HG02973 (cell line): Measurements from ENCODE around the gene HERC5.
"Not testable (repeated sequence)": the region's sequence is repeated elsewhere in the genome, so short reads cannot be mapped to it uniquely, and the experiment has no call there.

ENCODE experiments used
- ATAC-seq: cut with Tn5 transposase; IDR thresholded peaks from one replicate; pipeline ENCODE4 v1.9.1; 2021; ENCODE audit warnings: moderate library complexity; ENCODE audit not compliant: unreplicated experiment

HERC5 gene

DNA sequence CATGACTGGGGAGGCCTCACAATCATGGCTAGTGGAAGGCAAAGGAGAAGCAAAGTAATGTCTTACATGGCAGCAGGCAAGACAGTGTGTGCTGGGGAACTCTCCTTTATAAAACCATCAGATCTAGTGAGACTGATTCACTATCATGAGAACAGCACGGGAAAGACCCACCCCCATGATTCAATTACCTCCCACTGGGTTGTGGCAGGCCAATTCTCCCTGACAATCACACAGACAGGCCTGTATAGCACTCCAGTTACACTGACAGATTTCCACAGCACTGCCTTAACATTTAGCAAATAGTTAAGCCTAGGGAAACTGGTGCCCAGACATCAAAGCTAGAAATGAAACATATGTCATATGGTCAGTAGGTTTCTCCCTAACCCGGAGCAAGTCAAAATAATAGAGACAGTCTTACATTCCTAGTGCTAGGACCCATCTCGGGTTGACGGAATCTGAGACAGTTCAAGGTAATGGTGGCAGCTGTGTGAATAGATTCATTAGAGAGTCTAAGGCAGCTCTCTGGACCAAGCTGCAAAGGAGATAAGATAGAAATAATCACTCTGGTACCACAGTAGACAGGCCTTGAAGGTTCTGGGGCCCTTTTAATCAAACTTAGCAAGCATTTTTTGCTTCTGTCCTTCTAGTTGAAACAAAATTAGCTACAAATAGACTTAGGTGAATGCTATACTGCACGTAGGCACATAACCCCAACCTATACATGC is 9.4 kb upstream of the HERC5 start:
- ATAC-seq, result no peak

GRCh38 chr4:88448211-88448765 is 8.6 kb upstream of the HERC5 start:
- not testable (repeated sequence) for ATAC-seq

DNA sequence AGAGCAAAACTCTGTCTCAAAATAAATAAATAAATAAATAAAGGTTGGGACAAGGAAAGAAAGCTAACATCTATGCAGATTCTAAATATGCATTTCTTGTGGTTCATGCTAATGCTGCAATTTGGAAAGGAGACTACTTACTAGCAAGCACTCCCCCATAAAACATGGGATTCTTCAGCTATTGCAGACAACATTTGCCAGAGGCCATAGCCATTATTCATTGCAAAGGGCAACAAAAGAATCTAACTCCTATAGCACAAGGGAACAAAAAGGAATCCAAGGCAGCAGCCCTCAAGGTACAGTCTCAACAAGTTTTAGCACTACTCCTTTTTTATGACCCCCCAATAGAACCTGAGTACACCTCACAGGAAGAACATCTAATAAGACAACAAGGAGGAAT is 8.0 kb upstream of the HERC5 start:
- no peak for ATAC-seq

- no peak for ATAC-seq
Measured at GRCh38 chr4:88449290-88449689, 7.6 kb upstream of the HERC5 start.

DNA sequence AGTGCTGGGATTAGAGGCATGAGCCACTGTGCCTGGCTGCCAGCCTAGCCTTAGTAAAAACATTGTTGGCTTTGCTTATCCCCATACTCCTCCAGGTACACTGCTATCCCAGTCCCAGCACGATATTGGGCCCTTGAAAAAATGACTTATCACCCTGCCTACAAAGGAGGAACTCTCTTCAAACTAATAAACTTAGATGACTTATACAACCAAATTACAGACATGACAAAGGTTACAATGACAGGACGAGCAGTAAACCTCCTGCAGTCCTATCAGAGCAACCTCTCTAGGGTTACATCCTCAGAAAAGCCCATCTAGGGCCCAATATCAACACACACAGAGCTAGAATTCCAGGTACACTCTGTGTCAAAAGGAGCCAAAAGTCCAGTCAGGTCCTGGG is 5.7 kb upstream of the HERC5 start:
- no peak for ATAC-seq

GRCh38 chr4:88452912-88453311 is 4.0 kb upstream of the HERC5 start:
- ATAC-seq, result no peak

DNA sequence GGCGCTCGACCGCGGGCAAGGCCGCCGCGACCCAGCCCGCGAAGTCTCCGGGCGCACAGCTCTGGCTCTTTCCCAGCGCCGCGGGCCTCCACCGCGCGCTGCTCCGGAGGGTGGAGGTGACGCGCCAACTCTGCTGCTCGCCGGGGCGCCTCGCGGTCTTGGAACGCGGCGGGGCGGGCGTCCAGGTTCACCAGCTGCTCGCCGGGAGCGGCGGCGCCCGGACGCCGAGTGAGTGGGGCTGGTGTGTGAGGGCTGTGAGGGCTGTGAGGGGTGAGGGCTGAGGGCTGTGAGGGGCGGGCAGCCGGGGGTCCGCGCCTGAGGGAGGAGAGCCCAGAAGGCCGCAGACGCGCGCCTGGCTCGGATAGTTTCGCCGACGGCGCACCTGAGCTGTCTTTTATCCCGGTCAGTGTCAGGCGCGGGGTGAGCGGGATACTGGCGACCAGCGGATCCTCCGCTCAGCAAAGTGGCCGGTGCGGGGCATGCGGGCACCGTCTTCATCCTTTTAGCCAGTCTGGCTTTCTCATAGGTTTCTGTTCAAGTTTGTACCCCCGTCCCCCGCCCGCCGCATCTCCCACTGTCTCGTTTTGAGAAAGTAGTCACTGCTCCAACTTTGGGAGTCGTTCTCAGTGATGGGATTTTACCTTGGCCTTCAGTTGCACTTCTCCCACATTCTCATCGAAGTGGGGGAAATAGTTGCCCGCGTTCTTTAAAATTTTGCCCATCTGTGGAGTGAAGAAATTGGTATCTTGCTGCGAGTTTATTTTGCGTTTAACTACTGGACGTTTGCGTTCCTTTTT is 586 bp downstream of the HERC5 start:
- peak; percentile 46 for ATAC-seq

DNA sequence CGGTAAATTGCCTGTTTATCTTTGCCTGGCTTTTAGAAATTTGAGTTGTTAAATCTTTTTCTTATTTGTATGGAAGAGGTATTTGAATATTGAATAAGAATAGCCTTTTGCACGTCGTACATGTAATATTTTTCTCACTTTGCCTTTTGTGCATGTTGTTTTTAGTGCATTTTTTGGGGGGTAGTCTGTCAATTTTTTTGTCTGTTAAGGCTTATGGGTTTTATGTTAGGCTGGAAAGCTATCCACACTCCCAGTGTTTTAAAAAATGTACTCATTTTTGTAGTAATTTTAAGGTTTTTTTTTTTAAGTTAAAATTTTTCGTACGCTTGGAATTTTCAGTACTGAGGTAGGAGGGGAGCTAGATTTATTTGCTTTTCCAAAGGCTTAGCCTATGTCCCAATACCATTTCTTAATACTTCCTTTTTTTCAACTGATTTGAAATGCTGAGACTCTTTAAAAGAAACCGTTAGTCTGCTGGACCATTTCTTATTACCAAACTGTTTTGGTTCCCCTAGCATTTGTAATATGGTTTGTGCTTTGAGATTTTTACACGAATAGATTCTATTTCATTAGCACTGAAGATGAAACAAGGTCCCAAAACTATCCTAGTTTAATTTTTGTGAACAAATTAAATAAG is 1.3 kb downstream of the HERC5 start:
- ATAC-seq, result no peak

DNA sequence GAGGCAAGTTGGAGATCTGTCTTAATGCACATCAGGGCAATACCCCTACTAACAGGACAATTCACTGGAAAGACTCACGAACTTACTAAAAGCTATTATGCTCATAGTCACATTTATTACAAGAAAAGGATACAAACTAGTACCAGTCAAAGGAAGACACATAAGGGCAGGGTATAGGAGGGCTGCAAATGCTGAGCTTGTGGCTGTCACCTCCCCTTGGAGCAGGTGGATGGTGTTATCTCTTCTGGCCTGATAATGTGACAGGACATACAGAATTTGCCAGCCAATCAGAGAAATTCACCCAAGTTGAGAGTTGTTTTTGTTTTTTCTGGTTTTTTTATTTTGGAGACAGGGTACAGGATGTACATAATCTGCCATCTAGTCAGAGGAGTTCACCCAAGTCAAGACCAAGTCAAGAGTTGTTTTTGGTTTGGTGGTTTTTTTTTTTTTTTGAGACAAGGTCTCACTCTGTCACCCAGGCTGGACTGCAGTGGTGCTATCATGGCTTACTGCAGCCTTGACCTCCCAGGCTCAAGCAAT is 8.8 kb downstream of the HERC5 start:
- no peak for ATAC-seq

GRCh38 chr4:88467392-88467791 is 10.5 kb downstream of the HERC5 start:
- no peak for ATAC-seq

DNA sequence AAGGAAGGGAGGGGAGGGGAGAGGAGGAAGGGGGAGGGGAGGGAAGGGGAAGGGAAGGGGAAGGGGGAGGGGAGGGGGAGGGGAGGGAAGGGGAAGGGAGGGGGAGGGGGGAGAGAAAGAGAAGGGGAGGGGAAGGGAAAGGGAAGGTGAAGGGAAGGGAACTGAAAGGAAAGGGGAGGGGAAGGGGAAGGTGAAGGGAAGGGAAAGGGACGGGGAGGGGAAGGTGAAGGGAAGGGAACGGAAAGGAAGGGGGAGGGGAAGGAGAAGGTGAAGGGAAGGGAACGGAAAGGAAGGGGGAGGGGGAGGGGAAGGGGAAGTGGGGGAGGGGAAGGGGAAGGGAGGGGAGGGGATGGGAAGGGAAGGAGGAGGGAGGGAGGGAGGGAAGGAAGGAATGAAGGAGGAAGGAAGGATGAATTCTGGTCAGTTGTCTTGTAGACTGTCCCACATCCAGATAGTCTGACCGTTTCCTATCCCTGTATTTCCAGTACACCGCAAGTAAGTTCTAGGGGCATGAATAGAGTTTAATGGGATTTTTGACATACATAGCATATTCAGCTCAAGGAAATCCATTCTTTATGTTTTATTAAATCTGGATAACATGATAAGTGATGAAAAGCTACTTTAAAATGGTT is 20.4 kb downstream of the HERC5 start:
- ATAC-seq, result no peak

- no peak for ATAC-seq
Measured at GRCh38 chr4:88478247-88478646, 21.3 kb downstream of the HERC5 start.

DNA sequence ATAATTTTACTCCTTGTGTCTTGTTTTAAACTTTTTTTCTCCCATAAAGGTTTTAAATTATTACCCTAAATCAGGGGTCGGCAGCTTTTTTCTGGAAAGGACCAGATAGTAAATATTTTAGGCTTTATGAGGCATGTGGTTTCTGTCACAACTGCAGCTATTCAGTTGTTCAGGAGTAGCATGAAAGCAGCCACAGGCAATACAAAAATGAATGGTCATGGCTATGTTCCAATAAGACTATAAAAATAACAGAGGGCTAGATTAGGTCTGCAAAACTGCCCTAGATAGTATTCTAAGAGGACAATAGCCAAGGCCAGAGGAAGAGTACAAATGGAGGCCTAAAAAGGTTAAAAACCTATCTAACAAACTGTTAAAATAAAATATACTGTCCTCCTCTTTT is 24.6 kb downstream of the HERC5 start:
- no peak for ATAC-seq

DNA sequence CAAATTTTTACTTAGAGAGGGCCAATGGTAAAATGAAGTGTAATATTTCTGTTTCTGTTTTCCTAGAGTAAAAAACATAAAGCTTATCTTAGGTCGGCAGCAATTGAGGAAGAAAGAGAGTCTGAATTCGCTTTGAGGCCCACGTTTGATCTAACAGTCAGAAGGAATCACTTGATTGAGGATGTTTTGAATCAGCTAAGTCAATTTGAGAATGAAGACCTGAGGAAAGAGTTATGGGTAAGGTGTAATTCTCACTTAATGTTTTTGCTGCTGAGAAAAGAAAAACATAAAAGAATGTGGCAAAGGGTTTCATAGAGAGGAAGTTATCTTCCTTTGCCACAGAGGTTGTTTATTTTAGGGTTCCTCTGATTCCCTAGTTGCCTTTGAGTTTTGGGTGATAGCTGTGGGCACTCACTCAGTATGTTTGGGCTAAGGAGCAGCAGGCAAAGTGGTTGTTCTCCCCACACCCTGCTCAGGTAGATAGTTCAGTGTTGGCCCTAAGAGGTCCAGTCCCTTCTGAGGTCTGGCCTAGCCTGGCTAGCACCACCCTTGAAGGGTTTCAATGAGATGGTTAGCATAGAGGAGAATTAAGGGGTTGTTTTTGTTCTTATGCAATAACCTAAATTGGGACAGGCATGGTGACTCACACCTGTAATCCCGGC is 32.3 kb downstream of the HERC5 start:
- no peak for ATAC-seq

GRCh38 chr4:88497859-88498409 is 41.0 kb downstream of the HERC5 start:
- ATAC-seq, result no peak

GRCh38 chr4:88503344-88503743 is 46.4 kb downstream of the HERC5 start:
- ATAC-seq, result no peak

DNA sequence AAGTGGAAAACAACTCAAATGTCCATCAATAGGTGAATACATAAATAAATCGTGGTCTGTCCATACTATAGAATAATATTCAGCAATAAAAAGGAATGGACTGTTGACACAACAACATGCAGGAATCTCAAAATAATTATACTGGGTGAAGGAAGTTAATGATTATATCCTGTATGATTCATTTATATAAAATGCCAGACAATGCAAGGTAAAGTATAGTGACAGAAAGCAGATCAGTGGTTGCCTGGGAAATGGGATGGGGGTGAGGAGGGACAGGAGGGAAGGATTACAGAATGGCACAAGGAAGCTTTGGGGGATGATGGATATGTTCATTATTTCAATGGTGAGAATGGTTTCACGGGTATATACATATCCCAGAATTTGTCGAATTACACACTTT is 54.3 kb downstream of the HERC5 start:
- no peak for ATAC-seq

GRCh38 chr4:88514557-88515511 is 57.9 kb downstream of the HERC5 start:
- ATAC-seq, result no peak

DNA sequence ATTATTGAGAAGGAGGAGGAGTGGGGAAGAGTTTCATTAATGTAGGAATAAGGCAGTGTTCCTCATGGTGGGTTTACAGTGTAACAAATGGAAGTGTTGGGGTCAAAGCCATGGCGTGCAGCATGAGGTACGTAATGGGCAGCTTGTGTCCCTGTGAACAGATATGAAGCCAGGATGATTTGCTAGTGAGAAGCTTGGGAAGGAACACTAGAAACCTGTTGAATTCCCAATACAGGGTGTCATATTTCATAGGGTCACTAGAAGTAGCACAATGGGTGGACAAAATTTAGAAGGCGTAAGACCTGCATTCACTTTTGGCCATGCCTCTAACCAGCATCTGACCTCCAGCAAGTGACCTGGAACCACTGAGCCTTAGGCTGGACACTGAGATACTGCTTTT is 59.8 kb downstream of the HERC5 start:
- no peak for ATAC-seq
